Esophagus squamous epithelium (tissue), 5 donors: ENCODE measurements around the gene PPM1D. TPM values are rescaled to one million over a fixed set of nuclear protein-coding genes. Genes with fewer than 3 reads are reported as not detected.

ENCODE experiments used
- DNase-seq: peaks from one replicate; lab custom pipeline; 2025; lab: John Stamatoyannopoulos, UW
- H3K27ac ChIP-seq, 4 donors: fragments of 200-600 bp; sonication (generic); one replicate each; pipeline ENCODE4 v1.5.1; 2016 to 2019; ENCODE audit warnings: mild to moderate bottlenecking in 1 of 4
- H3K27me3 ChIP-seq, 4 donors: fragments of 200-600 bp; sonication (generic); 1 replicate in 3 of 4; 2 replicates in 1 of 4; pipeline versions ENCODE4 v1.5.1 to v1.6.0; 2017 to 2021; ENCODE audit warnings: antibody characterized with exemption in 1 of 4
- H3K36me3 ChIP-seq, 3 donors: fragments of 200-600 bp; sonication (generic); one replicate each; pipeline ENCODE4 v1.5.1; 2016 to 2019
- H3K4me1 ChIP-seq, 3 donors: fragments of 200-600 bp; sonication (generic); one replicate each; pipeline ENCODE4 v1.5.1; 2017 to 2019
- H3K4me3 ChIP-seq, 4 donors: fragments of 200-600 bp; sonication (generic); 1 replicate in 3 of 4; 2 replicates in 1 of 4; pipeline ENCODE4 v1.5.1; 2016 to 2019; ENCODE audit warnings: mild to moderate bottlenecking in 2 of 4, moderate library complexity in 1 of 4
- H3K9me3 ChIP-seq, 3 donors: fragments of 200-600 bp; sonication (generic); one replicate each; pipeline ENCODE4 v1.5.1; 2016 to 2019
- CTCF ChIP-seq, 6 experiments: fragments of 450-650 bp in 4 of 6; fragments of 200-600 bp in 2 of 6; sonication (generic) in 2 of 6; IDR thresholded peaks; one replicate each; pipeline ENCODE4 v1.5.1; 2016 to 2019; ENCODE audit warnings: antibody characterized with exemption in 6 of 6, mild to moderate bottlenecking in 4 of 6, moderate library complexity in 4 of 6
- POLR2A ChIP-seq, 4 donors: fragments of 450-650 bp; IDR thresholded peaks; one replicate each; pipeline ENCODE4 v1.6.1; 2017; ENCODE audit warnings: antibody characterized with exemption in 4 of 4, mild to moderate bottlenecking in 4 of 4, moderate library complexity in 3 of 4
- WGBS, 2 donors: methylation state at CpG; one replicate each; pipeline ENCODE4 v1.1.5; 2018; 5-methylcytosine and 5-hydroxymethylcytosine counted together
- intact Hi-C: fragments of 100-400 bp; cut with DNase I; formaldehyde crosslinking; loops from one replicate; pipeline ENCODE4 v1.15.0; 2022
- total RNA-seq, 4 donors: library from RNA; depleted of rRNA; stranded (reverse); fragments of >200 nt; gene quantifications; one replicate each; pipeline ENCODE4 v1.1.0, GENCODE V29; 2016
- donor health status: DM: yes; HTN: yes; CAD: no.

PPM1D gene
- total RNA-seq, 4 donors from 2014 or later: 6.6 to 11.3 (median 10.6) TPM

GRCh38 chr17:60680754-60681153, 80.8 kb downstream of the PPM1D start:
- Histone ChIP-seq H3K36me3 (peaks cover 0 to 52% (median 0%) of the 10 kb centered on the region in 3 donors), H3K4me1 (peaks cover 11 to 20% (median 16%) of the 10 kb centered on the region in 3 donors), H3K27me3 (no peaks in the 10 kb centered on the region), H3K27ac (no peak overlapping the region), H3K4me3 (no peak overlapping the region), H3K9me3 (no peaks in the 10 kb centered on the region)
- DNase-seq: no peak
- intact Hi-C loops: no loop called here
- TF ChIP-seq CTCF (IDR thresholded peaks at IDR 0.05): no peak
- TF ChIP-seq POLR2A (IDR thresholded peaks at IDR 0.05): no peak
- WGBS, 2 donors: 93 to 98% methylated on average over 5 of the region's 6 CpGs

GRCh38 chr17:60685437-60685836, 85.4 kb downstream of the PPM1D start:
- WGBS, 2 donors: 93% methylated on average over 7 of the region's 7 CpGs
- peaks cover 0 to 94% (median 0%) of the 10 kb centered on the region in 3 donors for H3K36me3 ChIP-seq
- intact Hi-C loops: no loop called here

GRCh38 chr17:60695960-60696359, 96.0 kb downstream of the PPM1D start:
- H3K4me3 ChIP-seq: no peak overlapping the region
- H3K9me3 ChIP-seq: no peaks in the 10 kb centered on the region
- intact Hi-C loops: no loop called here
- no peaks in the 10 kb centered on the region for H3K4me1 ChIP-seq
- no peaks in the 10 kb centered on the region for H3K27me3 ChIP-seq
- DNase-seq: no peak
- no peak overlapping the region for H3K27ac ChIP-seq
- TF ChIP-seq POLR2A (IDR thresholded peaks at IDR 0.05) (no peak), CTCF (IDR thresholded peaks at IDR 0.05) (no peak)
- H3K36me3 ChIP-seq: peaks cover 0 to 60% (median 0%) of the 10 kb centered on the region in 3 donors

More at GRCh38 chr17:60685437-60685836, 85.4 kb downstream of the PPM1D start:
- no peak overlapping the region for H3K4me3 ChIP-seq
- DNase-seq: no peak
- H3K27me3 ChIP-seq: no peaks in the 10 kb centered on the region
- no peak overlapping the region for H3K27ac ChIP-seq
- TF ChIP-seq CTCF (IDR thresholded peaks at IDR 0.05): no peak
- no peak for TF ChIP-seq POLR2A (IDR thresholded peaks at IDR 0.05)
- no peaks in the 10 kb centered on the region for H3K9me3 ChIP-seq
- H3K4me1 ChIP-seq: no peaks in the 10 kb centered on the region

GRCh38 chr17:60699090-60699489, 99.1 kb downstream of the PPM1D start:
- H3K9me3 ChIP-seq: no peaks in the 10 kb centered on the region
- DNase-seq: no peak
- H3K36me3 ChIP-seq: peaks cover 0 to 32% (median 0%) of the 10 kb centered on the region in 3 donors
- TF ChIP-seq CTCF (IDR thresholded peaks at IDR 0.05) (no peak), POLR2A (IDR thresholded peaks at IDR 0.05) (no peak)
- WGBS, 2 donors: 89 to 95% methylated on average over 3 of the region's 3 CpGs
- no peaks in the 10 kb centered on the region for H3K4me1 ChIP-seq
- H3K27ac ChIP-seq: no peak overlapping the region
- no peak overlapping the region for H3K4me3 ChIP-seq
- H3K27me3 ChIP-seq: no peaks in the 10 kb centered on the region
- intact Hi-C loops: no loop called here

- intact Hi-C loops: no loop called here
- Histone ChIP-seq H3K4me1 (no peaks in the 10 kb centered on the region), H3K27me3 (no peaks in the 10 kb centered on the region), H3K9me3 (no peaks in the 10 kb centered on the region), H3K4me3 (no peak overlapping the region), H3K27ac (no peak overlapping the region), H3K36me3 (peaks cover 0 to 14% (median 0%) of the 10 kb centered on the region in 3 donors)
- DNase-seq: no peak
- WGBS, 2 donors: 57 to 69% methylated on average over 3 of the region's 3 CpGs
- TF ChIP-seq POLR2A (IDR thresholded peaks at IDR 0.05) (no peak), CTCF (IDR thresholded peaks at IDR 0.05) (no peak)
Observed at GRCh38 chr17:60704170-60704569, 104.2 kb downstream of the PPM1D start.
